NCI-H1105 (cell line): ENCODE results near the gene GRXCR2.
"Not testable (repeated sequence)": the region's sequence is repeated elsewhere in the genome, so short reads cannot be mapped to it uniquely, and the experiment has no call there.

Experiments
- DNase-seq: peaks from one replicate; lab custom pipeline; 2025; lab: John Stamatoyannopoulos, UW

GRXCR2 gene, protein sequence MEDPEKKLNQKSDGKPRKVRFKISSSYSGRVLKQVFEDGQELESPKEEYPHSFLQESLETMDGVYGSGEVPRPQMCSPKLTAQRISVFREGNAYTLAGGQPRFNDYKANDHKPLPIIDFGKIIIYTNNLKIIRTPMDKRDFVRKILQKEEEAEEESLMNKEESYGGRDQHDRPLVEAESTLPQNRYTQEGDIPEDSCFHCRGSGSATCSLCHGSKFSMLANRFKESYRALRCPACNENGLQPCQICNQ

DNA sequence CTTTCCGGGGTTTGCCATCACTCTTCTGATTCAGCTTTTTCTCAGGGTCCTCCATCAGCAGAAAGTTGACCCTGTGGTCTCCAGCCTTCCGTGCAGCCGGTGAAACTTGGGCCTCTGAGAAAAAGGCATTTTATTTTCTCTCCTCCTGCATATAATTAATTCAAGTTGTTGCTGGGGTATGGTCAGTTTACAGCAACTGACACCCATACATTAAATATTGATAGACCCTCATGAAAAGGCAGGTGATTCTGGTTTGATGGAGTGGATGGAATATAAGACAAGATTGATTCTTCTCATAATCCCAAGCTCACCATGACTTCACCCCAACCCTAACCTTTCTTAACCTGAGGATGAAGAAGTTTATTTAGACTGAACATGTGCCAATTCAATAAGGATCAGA lies at the start of gene GRXCR2:
Gene GRXCR2 (minus strand): TSS at position 101 of the 400 bp plus-strand sequence. CDS start 46 bp downstream, at position 55.
- no peak for DNase-seq

DNA sequence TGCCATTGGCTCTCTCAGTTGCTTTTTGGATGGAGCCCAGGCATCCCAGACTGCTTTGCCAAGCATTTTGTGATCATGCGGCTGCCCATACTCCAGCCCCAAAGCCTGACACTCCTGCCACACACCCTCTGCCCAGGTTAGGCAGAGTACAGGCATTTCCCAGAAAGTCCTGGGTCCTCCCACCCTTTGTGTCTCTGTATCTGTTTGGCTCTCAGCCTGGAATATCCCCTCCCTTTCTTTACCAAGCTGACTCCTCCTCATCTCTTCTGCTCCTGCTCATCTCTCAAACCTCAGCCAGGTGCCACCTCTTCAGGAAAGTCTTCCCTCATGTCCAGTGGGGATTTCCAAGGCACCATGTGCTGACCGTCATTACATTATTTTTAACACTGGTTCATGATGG lies 49.2 kb upstream of the GRXCR2 start:
- no peak for DNase-seq

- DNase-seq = no peak
Measured at GRCh38 chr5:145921211-145921610, 48.4 kb upstream of the GRXCR2 start.

- DNase-seq = no peak
Measured at GRCh38 chr5:145920542-145921210, 47.9 kb upstream of the GRXCR2 start.

- no peak for DNase-seq
Measured at GRCh38 chr5:145919413-145919812, 46.6 kb upstream of the GRXCR2 start.

GRCh38 chr5:145918397-145918796 lies 45.6 kb upstream of the GRXCR2 start:
- no peak for DNase-seq

- no peak for DNase-seq
Measured at GRCh38 chr5:145917288-145917687, 44.5 kb upstream of the GRXCR2 start.

DNA sequence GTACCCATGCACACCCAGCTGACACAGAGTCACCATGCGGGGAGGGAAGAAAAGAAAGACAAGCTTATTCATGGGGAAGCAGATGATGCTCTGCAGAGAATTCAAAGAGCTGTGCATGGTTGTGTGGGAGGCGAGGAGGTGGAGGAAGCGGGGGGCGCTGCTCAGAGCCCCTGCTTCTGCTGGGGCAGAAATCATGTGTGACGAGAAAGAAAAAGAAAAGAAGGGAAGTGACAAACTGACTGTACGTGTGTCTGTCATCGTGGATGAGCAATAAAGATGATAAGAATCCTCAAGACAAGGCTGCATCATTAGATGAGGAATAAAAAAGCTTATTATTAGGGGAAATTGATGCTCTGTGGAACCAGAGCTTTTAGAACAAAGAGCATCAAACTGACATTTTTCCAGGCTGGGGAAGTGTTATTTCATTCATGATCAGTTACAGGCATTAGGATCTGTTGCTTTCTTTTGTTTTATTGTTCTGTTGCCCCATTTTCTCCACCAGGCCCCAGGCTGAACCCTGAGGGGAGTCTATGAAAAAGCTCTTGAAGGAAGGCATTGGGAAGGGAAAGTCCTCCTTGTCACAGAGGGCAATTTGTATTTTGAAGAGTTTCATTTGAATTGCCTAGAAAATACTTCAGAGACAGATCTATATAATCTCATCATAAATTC lies 43.3 kb upstream of the GRXCR2 start:
- no peak for DNase-seq

GRCh38 chr5:145913701-145914100 lies 40.9 kb upstream of the GRXCR2 start:
- DNase-seq = no peak

- no peak for DNase-seq
Measured at GRCh38 chr5:145912594-145912993, 39.8 kb upstream of the GRXCR2 start.

GRCh38 chr5:145912019-145912418 lies 39.2 kb upstream of the GRXCR2 start:
- DNase-seq = no peak

- no peak for DNase-seq
Measured at GRCh38 chr5:145911164-145911563, 38.4 kb upstream of the GRXCR2 start.

- no peak for DNase-seq
Measured at GRCh38 chr5:145908206-145908960, 35.6 kb upstream of the GRXCR2 start.

DNA sequence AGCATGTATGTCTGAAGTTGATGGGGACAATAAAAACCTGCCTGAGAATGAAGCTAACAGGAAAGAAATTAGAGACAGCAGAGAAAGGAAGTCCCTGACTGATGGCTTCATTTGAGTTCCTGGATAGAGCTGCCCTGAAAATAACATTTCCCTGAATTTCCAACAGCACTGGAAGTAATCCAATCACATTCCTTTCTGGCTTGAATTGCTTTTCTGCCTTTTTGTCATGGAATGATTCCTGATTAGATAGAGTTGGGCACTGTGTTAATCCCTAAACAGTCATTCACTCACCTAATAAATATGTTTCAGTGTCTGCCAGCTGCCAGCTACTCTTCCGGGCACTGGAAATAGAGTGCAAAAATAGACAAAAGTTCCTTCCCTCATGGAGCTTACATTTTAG lies 33.6 kb upstream of the GRXCR2 start:
- DNase-seq = no peak

DNA sequence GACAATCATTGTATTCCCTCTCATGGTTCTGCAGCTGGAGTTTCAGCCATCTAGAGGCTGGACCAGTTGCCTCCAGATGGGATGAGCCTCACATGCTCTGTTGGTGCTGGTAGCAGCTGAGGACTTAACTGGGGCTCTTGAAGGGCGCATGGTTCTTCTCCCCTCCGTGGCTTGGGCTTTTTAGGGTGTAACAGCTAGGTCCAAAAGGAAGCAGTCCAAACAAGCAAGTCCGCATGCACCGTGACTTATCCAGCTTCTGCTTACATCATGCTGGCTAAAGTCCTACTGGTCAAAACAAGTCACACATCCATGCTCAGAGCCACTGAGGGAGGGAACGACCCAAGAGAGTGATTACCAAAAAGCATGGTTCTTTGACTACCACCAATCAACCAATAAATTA lies 31.9 kb upstream of the GRXCR2 start:
- DNase-seq = no peak

- no peak for DNase-seq
Measured at GRCh38 chr5:145903867-145904266, 31.1 kb upstream of the GRXCR2 start.

DNA sequence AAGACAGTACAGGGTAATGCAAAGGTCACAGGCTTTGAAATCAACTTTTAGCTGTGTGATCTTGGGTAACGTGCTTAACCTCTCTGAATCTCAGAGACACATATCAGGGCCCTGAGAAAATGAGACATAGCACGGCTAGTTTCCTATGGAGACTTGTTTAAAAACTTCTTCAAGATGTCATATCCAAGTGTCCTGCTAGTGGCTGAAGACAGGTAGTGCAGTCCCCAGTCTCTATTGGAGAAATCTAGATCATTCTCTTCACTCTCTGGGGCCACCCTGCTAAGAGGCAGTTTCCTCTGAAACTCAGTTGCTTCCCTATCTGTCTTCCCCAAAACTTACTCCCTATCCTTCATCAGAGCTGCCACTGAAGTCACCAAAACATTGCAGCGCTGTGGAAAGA lies 30.3 kb upstream of the GRXCR2 start:
- DNase-seq = no peak

DNA sequence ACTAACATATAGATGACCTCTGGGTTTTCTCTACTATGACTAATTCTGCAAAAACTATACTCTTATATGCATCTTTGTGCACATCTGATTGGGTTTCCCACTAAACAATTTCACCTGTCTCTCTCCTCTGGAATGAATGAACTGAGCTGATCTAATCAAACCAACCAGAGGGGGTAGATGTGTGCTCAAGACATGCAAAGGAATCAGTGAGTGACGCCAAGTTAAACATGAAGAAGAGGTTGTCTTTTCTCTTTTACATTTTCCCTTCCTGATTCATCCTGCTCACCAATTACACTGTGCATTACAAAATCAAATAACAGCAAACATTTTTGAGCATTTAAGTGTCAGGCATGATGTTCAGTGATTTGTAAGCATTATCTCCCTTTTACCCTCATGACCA lies 29.6 kb upstream of the GRXCR2 start:
- no peak for DNase-seq

DNA sequence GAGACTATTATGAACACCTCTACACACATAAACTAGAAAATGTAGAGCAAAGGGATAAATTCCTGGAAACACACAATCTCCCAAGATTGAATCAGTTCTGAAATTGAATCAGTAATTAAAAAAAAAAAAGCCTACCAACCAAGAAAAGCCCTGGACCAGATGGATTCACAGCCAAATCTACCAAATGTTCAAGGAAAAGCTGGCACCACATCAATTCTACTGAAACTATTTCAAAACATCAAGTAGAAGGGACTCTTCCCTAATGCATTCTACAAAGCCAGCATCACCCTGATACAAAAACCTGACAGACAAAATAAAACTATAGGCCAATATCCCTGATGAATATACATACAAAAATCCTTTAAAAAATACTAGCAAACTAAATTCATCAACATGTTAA lies 25.4 kb upstream of the GRXCR2 start:
- DNase-seq = no peak

DNA sequence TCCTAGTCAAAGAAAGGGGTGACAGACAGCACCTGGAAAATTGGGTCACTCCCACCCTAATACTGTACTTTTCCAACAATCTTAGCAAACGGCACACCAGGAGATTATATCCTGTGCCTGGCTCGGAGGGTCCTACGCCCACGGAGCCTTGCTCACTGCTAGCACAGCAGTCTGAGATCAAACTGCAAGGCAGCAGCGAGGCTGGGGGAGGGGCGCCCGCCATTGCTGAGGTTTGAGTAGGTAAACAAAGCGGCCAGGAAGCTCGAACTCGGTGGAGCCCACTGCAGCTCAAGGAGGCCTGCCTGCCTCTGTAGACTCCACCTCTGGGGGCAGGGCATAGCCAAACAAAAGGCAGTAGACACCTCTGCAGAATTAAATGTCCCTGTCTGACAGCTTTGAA lies 18.6 kb upstream of the GRXCR2 start:
- DNase-seq = not testable (repeated sequence)

- DNase-seq = no peak
Measured at GRCh38 chr5:145889611-145890010, 16.8 kb upstream of the GRXCR2 start.

DNA sequence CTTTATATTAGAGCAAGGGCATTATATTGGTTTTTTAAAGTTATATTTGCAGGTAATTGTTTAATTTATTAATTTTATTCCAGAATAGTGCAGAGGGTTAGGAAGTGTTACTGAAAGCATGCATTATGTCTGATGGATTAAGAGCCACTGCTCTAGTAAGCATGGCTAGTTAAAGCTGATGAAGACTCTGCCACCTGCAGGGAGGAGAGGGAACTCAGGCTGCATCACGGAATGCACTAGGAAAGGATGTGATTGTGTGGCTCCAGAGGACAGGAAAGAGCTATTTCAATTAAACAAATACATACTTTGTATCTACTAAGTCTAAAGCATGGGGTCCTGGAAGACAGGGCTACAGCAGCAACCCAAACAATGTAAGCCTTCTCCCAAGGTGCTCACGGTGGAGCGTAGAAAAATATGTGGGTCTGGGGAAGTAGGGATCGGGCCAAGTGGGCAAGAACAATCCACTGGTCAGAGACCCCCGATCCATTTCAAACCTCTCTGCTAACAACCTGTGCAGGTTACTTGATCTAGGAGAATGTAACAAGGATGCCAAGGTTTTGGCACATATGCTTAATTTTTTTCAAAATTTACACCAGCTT lies 15.3 kb upstream of the GRXCR2 start:
- DNase-seq = no peak
